AG09319 (cell line): ENCODE results near the gene SLAIN1.

Source experiments
- DNase-seq: peaks from one replicate; pipeline ENCODE4 v3.0.0-alpha.2; 2010; ENCODE audit warnings: low read depth; ENCODE audit errors: extremely low read depth
- TF ChIP-seq, protein P1 (sequence below): IDR thresholded peaks from 2 replicates; pipeline ENCODE4 v1.5.1; 2011; ENCODE audit warnings: low read depth, mild to moderate bottlenecking, inconsistent platforms, low read length, moderate library complexity

Gene SLAIN1

GRCh38 chr13:77715233-77715891 lies 17.9 kb downstream of the SLAIN1 start:
- DNase-seq: no peak
- TF ChIP-seq, protein P1, sequence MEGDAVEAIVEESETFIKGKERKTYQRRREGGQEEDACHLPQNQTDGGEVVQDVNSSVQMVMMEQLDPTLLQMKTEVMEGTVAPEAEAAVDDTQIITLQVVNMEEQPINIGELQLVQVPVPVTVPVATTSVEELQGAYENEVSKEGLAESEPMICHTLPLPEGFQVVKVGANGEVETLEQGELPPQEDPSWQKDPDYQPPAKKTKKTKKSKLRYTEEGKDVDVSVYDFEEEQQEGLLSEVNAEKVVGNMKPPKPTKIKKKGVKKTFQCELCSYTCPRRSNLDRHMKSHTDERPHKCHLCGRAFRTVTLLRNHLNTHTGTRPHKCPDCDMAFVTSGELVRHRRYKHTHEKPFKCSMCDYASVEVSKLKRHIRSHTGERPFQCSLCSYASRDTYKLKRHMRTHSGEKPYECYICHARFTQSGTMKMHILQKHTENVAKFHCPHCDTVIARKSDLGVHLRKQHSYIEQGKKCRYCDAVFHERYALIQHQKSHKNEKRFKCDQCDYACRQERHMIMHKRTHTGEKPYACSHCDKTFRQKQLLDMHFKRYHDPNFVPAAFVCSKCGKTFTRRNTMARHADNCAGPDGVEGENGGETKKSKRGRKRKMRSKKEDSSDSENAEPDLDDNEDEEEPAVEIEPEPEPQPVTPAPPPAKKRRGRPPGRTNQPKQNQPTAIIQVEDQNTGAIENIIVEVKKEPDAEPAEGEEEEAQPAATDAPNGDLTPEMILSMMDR: no peak

DNA sequence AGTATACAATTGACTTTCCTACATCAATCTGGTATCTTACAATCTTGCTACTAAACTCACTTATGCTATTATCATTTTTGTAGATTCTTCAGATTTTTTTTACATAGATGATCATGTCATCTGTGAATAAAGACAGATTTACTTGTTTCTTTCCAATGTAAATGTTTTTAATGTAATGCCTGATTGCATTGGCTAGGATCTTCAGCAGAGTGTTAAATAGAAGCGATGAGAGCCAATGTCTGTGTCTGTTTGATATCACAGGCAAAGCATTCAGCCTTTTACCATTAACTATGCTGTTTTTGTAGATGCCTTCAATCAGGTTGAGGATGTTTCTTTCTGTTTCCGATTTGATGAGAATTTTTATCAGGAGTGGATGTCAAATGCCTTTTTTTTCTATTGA lies 19.2 kb downstream of the SLAIN1 start:
- DNase-seq: no peak
- TF ChIP-seq, protein P1: no peak

- no peak for DNase-seq
- TF ChIP-seq, protein P1: no peak
Observed at GRCh38 chr13:77717508-77717907, 20.0 kb downstream of the SLAIN1 start.

GRCh38 chr13:77719128-77719527 lies 21.6 kb downstream of the SLAIN1 start:
- DNase-seq: no peak
- TF ChIP-seq, protein P1: no peak

DNA sequence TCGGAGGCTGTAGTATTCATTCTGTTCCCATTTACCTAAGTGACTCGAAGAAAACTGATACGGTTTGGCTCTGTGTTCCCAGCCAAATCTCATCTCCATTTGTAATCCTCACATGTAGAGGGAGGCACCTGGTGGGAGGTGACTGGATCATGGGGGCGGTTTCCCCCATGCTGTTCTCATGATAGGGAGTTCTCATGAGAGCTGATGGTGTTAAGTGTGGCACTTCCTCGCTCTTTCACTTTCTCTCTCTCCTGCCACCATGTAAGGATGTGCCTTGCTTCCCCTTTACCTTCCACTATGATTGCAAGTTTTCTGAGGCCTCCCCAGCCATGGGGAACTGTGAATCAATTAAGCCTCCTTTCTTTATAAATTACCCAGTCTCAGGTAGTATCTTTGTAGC lies 23.5 kb downstream of the SLAIN1 start:
- no peak for DNase-seq
- TF ChIP-seq, protein P1: no peak

DNA sequence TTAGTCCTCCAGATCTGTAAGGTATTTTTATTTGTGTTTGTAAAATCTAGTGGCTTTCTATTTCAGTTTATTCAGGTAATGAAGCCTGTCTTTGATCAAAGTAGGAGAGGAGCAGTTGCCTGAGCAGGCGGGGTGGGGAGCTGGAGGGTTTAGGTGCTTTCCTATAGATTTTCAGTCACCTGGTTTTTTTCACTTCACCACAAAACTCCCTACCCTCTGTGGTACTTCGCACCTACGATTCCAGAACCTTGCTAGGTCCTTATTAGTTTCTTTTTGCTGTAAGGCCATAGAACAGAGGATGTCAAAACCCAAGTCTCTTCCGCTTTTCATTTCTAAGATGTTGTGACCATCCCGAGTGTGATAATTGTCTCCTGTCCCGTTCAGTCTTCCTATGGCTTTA lies 26.6 kb downstream of the SLAIN1 start:
- no peak for DNase-seq
- TF ChIP-seq, protein P1: no peak

DNA sequence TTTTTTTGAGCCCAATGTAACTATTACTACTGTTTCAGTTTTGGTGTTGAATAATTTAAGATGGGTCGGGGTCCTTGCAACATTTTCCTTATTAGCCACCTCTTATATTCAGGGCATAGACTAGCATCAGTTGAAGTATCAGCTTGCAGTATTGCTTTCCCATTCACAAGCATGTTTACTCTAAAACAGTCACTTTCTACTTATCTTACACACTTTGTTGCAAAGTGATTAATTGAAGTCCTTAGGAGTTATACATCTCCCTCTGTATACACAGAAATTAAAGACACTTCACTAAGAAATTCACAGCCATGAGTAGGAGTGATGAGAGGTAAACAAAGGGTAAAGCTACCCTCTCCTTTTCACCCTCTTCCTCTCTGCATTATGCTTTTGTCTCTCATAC lies 27.6 kb downstream of the SLAIN1 start:
- TF ChIP-seq, protein P1: no peak
- DNase-seq: no peak
